Measurements from ENCODE around the gene NF1. TPM values are rescaled to one million over a fixed set of nuclear protein-coding genes. Genes with fewer than 3 reads are reported as not detected.
A peak's percentile ranks its signal among the peaks of the same experiment; 100 is the strongest.

The NF1 gene
- total RNA-seq, 4 donors from 2014 or later: 23.6 to 47.3 (median 32.0) TPM

GRCh38 chr17:31318851-31319661 lies 224.3 kb downstream of the NF1 start:
- no peak for ATAC-seq
- peak overlapping the region in 3 of 4 donors; percentile 2 to 26 (median 10) for H3K4me3 ChIP-seq
- intact Hi-C loops (cut with DNase I; ENCODE audit: low total_unique reads) (no loop called here), in situ Hi-C loops (cut with MboI; ENCODE audit: low sequenced_read_pairs in 4 of 4) (no loop called here)
- H3K27me3 ChIP-seq: no peaks in the 10 kb centered on the region
- no peaks in the 10 kb centered on the region for H3K9me3 ChIP-seq
- DNase-seq: no peak
- no peaks in the 10 kb centered on the region for H3K4me1 ChIP-seq
- H3K27ac ChIP-seq: peak overlapping the region; percentile 29 to 67 (median 56)
- TF ChIP-seq POLR2A (IDR thresholded peaks at IDR 0.05): no peak
- TF ChIP-seq CTCF (IDR thresholded peaks at IDR 0.05 in 4 of 5, conservative IDR thresholded peaks at IDR 0.05 in 1 of 5): no peak
- no peaks in the 10 kb centered on the region for H3K36me3 ChIP-seq

- Histone ChIP-seq H3K4me1 (no peaks in the 10 kb centered on the region), H3K27ac (no peak overlapping the region), H3K27me3 (no peaks in the 10 kb centered on the region), H3K9me3 (no peaks in the 10 kb centered on the region), H3K4me3 (no peak overlapping the region), H3K36me3 (no peaks in the 10 kb centered on the region)
- intact Hi-C loops (cut with DNase I; ENCODE audit: low total_unique reads) (no loop called here), in situ Hi-C loops (cut with MboI; ENCODE audit: low sequenced_read_pairs in 4 of 4) (no loop called here)
- ATAC-seq (no peak), DNase-seq (no peak)
- TF ChIP-seq POLR2A (IDR thresholded peaks at IDR 0.05) (no peak), CTCF (IDR thresholded peaks at IDR 0.05 in 4 of 5, conservative IDR thresholded peaks at IDR 0.05 in 1 of 5) (no peak)
Measured at GRCh38 chr17:31320241-31320640, 225.5 kb downstream of the NF1 start.

GRCh38 chr17:31320791-31321190 lies 226.0 kb downstream of the NF1 start:
- peaks cover 0 to under 1% of the 10 kb centered on the region in 2 donors for H3K36me3 ChIP-seq
- H3K4me3 ChIP-seq: peak overlapping the region in 1 of 4 donors; percentile 17
- H3K27ac ChIP-seq: no peak overlapping the region
- DNase-seq (no peak), ATAC-seq (no peak)
- no peaks in the 10 kb centered on the region for H3K9me3 ChIP-seq
- no peaks in the 10 kb centered on the region for H3K4me1 ChIP-seq
- no peaks in the 10 kb centered on the region for H3K27me3 ChIP-seq
- TF ChIP-seq POLR2A (IDR thresholded peaks at IDR 0.05): no peak
- no peak for TF ChIP-seq CTCF (IDR thresholded peaks at IDR 0.05 in 4 of 5, conservative IDR thresholded peaks at IDR 0.05 in 1 of 5)
- in situ Hi-C loops (cut with MboI; ENCODE audit: low sequenced_read_pairs in 4 of 4) (no loop called here), intact Hi-C loops (cut with DNase I; ENCODE audit: low total_unique reads) (no loop called here)

GRCh38 chr17:31321481-31321880 lies 226.7 kb downstream of the NF1 start, which contains the start of gene EVI2A:
Gene EVI2A (minus strand): TSS chr17:31321622. CDS start chr17:31319013, 2,609 bp downstream.
- Histone ChIP-seq H3K4me1 (no peaks in the 10 kb centered on the region), H3K4me3 (peak within 1 kb of the TSS in 1 of 4 donors; percentile 17), H3K27ac (no peak within 1 kb of the TSS), H3K36me3 (peaks cover 0 to 6% of the 10 kb centered on the region in 2 donors), H3K27me3 (no peaks in the 10 kb centered on the region), H3K9me3 (no peaks in the 10 kb centered on the region)
- DNase-seq (peak in 1 of 2 donors; percentile 10), ATAC-seq (no peak)
- in situ Hi-C loops (cut with MboI; ENCODE audit: low sequenced_read_pairs in 4 of 4) (no loop called here), intact Hi-C loops (cut with DNase I; ENCODE audit: low total_unique reads) (no loop called here)
- TF ChIP-seq POLR2A (IDR thresholded peaks at IDR 0.05): no peak
- TF ChIP-seq CTCF (IDR thresholded peaks at IDR 0.05 in 4 of 5, conservative IDR thresholded peaks at IDR 0.05 in 1 of 5): no peak
